Uterus (tissue), 2 donors: ENCODE measurements around the gene LDLRAD4.

Experiments
- CTCF ChIP-seq, 4 experiments: fragments of 200-600 bp in 2 of 4; fragments of 450-650 bp in 2 of 4; sonication (generic) in 2 of 4; IDR thresholded peaks; one replicate each; pipeline ENCODE4 v1.5.1; 2016 to 2019; ENCODE audit warnings: antibody characterized with exemption in 4 of 4, mild to moderate bottlenecking in 2 of 4, moderate library complexity in 1 of 4
- POLR2A ChIP-seq, 2 donors: fragments of 450-650 bp; IDR thresholded peaks; one replicate each; pipeline ENCODE4 v1.6.1; 2016; ENCODE audit warnings: antibody characterized with exemption in 2 of 2, mild to moderate bottlenecking in 1 of 2, moderate library complexity in 1 of 2

GRCh38 chr18:13320891-13321425 lies 102.4 kb downstream of the LDLRAD4 start:
- TF ChIP-seq CTCF (IDR thresholded peaks at IDR 0.05) (no peak), POLR2A (IDR thresholded peaks at IDR 0.05) (no peak)
